AG09309 (cell line): Measurements from ENCODE around the gene TMEM9.

ENCODE experiments used
- DNase-seq: peaks from one replicate; pipeline ENCODE4 v3.0.0-alpha.2; 2010; ENCODE audit warnings: low read depth
- H3K4me3 ChIP-seq: 2 replicates; pipeline ENCODE4 v1.5.1; 2011; ENCODE audit warnings: mild to moderate bottlenecking, low read depth, low read length, moderate library complexity; ENCODE audit not compliant: control insufficient read depth
- TF ChIP-seq, protein P1 (sequence below): IDR thresholded peaks from 2 replicates; pipeline ENCODE4 v1.5.1; 2011; ENCODE audit warnings: mild to moderate bottlenecking, low read depth, low read length, inconsistent platforms; ENCODE audit not compliant: insufficient read depth, control insufficient read depth; ENCODE audit errors: missing control alignments

Gene TMEM9

DNA sequence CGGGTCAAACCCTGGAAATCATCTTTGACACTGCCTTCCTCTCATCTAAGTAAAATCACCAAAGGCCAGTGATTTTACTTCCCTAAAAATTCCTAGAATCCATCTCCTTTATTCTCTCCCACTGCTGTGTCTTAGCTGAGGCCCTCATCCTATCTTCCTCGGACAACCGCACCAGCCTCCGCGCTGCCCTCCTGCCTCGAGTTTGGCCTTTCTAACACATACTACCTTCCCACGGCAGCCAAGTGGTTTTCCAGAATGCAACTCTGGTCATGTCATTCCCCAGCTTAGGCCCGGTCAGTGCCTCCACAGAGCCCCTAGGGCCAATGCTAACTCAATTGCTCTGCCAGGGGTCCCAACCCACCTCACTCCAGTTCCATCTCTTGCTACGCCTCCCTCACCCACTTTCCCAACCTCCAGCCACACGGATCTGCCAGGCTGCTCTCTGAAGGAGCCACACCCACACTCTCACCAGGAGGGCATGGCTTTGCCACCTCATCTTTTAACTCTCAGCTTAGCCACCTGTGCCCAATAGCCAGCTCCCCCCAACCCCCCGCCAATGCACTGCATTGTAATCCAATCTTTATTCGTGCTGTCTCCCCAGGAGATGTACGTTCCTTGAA, 6.8 kb downstream of the TMEM9 start:
- TF ChIP-seq, protein P1, sequence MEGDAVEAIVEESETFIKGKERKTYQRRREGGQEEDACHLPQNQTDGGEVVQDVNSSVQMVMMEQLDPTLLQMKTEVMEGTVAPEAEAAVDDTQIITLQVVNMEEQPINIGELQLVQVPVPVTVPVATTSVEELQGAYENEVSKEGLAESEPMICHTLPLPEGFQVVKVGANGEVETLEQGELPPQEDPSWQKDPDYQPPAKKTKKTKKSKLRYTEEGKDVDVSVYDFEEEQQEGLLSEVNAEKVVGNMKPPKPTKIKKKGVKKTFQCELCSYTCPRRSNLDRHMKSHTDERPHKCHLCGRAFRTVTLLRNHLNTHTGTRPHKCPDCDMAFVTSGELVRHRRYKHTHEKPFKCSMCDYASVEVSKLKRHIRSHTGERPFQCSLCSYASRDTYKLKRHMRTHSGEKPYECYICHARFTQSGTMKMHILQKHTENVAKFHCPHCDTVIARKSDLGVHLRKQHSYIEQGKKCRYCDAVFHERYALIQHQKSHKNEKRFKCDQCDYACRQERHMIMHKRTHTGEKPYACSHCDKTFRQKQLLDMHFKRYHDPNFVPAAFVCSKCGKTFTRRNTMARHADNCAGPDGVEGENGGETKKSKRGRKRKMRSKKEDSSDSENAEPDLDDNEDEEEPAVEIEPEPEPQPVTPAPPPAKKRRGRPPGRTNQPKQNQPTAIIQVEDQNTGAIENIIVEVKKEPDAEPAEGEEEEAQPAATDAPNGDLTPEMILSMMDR = no peak
- DNase-seq = no peak
- H3K4me3 ChIP-seq = no peak overlapping the region

DNA sequence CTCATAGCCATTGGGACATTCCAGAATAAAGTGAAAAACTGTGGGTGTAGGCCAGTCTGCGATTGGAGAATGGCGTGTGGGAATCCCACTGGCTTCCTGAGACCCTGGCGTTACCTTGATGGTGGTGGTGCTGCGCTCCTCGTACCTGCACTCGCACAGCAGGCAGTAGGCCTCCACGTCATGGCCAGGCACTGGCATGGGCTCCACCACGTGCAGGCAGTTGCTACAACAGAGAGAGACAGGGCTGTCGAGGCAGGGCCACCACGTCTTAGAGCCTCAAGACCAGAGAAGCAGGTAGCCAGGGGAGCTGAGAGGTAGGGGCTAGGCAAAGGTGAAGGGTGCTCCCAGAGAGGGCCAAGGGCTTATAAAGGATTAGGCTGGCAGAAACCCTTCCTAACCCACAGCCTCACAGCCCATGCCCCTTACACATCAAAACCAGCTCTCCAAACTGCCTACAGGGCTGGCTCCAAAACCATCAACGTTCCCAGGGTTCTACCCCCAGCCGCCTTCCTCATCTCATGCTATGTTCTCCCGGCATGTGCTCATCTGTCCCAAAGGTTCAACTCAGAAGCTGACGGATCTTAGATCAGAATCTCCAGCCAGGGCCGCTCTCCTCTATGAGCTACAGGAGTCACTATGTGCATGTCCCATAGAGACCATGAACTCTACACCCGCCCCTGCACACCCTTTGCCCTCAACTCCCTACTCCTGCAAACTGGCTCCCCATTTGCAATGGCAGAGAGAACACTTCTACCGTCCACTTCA, 7.5 kb downstream of the TMEM9 start:
- TF ChIP-seq, protein P1 = no peak
- DNase-seq = no peak
- no peak overlapping the region for H3K4me3 ChIP-seq

DNA sequence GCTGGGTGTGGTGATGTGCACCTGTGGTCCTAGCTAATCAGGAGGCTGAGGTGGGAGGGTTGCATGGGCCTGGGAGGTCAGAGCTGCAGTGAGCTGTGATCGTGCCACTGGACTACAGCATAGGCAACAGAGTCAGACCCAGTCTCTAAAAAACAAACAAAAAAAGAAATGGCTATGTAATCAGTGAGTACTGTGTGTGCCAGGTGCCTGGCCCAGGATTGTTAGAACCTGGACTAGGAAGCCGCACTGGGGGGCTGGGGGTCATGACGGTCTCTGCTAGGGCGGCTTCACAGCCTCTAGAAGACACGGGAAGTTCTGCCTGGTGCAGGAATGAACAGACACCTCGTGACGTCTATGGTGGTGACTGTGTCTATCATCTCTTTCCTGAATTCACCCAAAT, 8.5 kb downstream of the TMEM9 start:
- DNase-seq = no peak
- H3K4me3 ChIP-seq = no peak overlapping the region
- TF ChIP-seq, protein P1 = no peak

DNA sequence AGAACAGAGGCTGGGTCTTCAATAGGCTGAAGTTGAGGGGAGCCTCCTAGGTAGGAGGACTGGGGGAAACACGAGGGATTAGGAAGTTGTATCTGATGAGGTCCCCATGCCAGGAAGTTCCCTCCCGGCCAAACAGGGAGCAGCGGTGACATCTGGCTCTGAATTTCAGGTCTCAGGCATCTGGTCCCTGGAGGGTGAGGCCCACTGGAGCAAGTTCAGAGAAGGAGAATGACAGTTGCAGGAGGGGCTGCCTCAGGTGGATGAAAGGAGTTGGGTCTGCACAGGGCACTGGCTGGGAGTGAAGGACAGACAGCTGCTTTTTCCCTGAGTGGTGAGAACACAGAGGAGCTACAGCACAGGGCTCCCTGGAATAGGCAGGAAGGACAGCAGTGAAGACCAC, 9.1 kb downstream of the TMEM9 start:
- no peak for DNase-seq
- TF ChIP-seq, protein P1 = no peak
- H3K4me3 ChIP-seq = no peak overlapping the region

DNA sequence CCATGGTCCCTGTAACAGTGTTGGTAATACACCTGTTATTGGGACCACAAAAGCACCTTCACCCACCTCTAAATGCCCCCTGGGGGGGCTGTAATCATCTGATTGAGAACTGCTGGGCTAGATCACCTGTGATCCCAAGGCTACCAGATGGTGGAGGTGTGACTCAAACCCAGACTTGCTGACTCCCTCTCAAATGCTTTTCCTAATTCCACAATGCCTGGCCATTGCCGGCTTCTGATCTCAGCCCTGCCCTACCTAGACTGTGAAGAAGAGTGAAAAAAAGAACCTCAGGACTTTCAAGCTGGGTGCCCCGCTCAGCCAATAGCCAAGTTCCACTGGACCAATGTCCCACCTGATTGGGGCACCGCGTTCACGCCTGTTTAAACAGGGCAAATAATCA, 9.6 kb downstream of the TMEM9 start:
- no peak for DNase-seq
- TF ChIP-seq, protein P1 = no peak
- H3K4me3 ChIP-seq = no peak overlapping the region

DNA sequence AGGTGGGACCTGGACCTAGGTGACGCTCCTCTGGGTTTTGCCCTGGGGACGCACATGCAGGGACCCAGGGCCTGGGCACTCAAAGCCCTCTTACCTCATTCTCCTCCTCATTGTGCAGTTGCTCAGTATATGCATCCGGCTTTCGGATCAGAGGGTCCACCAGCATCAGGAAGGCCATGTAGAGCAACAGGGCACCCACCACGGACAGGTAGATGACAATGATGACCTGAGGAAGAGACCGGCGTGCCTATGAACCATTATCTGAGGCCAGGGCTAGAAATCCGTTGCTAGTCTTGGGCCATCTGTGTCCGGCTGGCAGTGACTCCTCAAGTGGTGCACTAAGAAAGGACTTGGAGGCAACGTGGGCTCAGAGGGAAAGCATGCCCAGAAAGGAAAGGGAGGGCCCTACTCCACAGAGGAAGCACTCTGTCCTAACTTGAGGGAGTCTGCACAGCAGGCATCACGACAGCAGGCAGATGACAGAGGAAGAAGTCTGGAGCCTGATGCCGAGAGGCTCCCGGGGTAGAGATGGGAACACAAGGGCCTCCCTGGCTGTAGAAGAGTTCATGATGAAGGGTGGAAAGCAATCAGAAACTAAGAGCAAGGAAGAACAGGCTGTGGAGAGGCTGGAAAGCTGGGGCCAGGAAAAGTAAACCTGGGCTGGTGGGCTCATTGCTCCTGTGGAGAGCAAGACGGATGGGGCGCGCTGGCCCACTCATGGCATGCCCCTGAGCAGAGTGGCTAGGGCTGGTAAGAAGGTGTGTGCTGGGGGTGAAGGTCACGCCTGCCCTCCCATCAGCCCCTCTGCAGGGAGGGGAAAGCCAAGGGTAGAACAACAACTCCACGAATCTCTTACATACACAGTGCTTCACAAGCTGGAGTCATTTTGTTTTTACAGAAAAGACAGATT, 10.3 kb downstream of the TMEM9 start:
- TF ChIP-seq, protein P1 = no peak
- H3K4me3 ChIP-seq = no peak overlapping the region
- no peak for DNase-seq
